ENCODE data around the gene EML4.

Gene EML4

GRCh38 chr2:42261518-42262195 lies 92.5 kb downstream of the EML4 start:
- DNase-seq (ENCODE audit: low read depth), result no peak

- no peak for DNase-seq (ENCODE audit: low read depth)
These were observed 97.1 kb downstream of the EML4 start for GRCh38 chr2:42266236-42266635.

DNA sequence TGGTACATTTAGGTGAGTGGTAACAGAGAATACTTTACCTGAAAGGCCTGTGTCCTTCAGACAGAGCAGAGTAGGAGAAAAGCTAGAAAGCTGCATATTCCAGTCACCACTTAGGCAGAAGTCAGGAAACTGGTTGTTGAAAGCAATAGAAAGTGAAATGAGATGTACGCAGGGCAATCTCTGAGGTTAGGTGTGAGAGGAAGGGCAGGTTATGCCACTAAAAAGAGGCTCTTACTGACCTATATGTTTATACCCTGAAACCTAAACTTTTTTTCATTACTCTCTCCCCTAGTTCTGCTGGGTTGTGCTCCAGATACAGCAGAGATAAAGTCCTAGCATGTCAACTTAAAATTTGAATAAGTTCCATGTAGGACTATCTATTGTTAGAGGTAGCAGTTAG lies 98.4 kb downstream of the EML4 start:
- no peak for DNase-seq (ENCODE audit: low read depth)

GRCh38 chr2:42268528-42269151 lies 99.5 kb downstream of the EML4 start:
- DNase-seq (ENCODE audit: low read depth), result no peak

- no peak for DNase-seq (ENCODE audit: low read depth)
These were observed 101.6 kb downstream of the EML4 start for GRCh38 chr2:42270757-42271156.

GRCh38 chr2:42271246-42271645 lies 102.1 kb downstream of the EML4 start:
- peak; percentile 48 for DNase-seq (ENCODE audit: low read depth)

DNA sequence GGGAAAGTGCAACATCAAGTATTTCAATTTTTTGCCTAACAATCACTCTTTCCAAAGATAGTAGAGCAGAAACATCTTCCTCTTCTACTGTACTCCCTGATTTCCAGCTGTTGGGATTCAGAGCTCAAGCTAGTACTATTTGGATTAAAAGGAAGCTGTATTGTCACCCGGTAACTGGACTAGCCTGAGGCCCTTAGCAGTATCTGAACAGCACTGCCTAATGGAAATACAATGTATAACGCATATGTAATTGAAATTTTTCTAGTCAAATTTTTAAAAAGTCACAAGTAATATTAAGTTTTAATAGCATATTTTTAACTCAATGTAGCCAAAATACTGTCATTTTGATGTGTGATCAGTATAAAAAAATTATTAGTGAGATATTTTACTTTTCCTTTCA lies 105.7 kb downstream of the EML4 start:
- no peak for DNase-seq (ENCODE audit: low read depth)

GRCh38 chr2:42281416-42282081 lies 112.4 kb downstream of the EML4 start:
- no peak for DNase-seq (ENCODE audit: low read depth)

DNA sequence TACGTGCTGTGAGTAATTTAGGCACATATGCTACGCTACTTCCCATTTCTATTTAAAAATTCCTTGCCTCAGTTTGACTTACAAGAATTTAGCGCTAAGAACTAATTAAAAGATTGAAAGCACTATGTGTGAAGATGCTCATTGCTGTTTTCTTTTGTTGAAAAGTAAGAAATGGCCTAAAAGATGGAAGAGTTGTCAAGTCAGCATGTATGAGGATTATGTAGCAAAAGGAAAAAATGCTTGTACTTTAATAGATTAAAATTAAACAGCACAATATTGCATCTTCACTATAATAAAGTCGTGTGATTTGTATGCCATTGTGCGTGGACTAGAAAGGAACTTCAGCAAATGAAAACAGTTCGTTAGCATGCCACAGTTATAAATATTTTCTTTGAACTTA lies 114.9 kb downstream of the EML4 start:
- DNase-seq (ENCODE audit: low read depth), result no peak

DNA sequence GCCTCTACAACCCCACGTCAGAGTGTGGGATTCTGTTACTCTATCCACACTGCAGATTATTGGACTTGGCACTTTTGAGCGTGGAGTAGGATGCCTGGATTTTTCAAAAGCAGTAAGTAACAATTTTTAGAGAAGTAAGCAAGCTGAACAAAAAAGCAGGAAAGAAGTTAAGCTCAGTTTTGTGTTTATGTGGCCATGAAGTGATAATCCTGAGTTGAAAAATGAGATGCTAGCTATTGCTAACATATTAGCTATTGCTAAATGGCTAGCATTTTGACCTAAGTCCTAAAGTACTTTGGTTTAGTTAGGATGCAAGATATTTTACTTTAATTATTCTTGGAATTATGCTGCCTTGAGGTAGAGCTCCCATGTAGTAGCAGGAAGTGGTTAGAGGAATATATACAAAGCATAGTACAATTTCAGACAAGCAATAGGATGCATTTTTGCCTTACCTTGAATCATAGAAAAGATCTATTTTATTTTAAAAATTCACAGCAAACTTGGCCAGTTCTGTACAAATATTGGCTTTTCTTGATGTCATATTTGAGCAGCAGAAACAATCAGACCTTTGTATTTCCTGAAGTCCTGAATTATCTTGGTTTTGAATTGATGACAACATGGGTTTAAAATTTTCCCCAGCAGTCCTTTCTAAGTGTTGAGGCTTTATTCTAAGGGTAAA lies 117.3 kb downstream of the EML4 start:
- DNase-seq (ENCODE audit: low read depth), result no peak

DNA sequence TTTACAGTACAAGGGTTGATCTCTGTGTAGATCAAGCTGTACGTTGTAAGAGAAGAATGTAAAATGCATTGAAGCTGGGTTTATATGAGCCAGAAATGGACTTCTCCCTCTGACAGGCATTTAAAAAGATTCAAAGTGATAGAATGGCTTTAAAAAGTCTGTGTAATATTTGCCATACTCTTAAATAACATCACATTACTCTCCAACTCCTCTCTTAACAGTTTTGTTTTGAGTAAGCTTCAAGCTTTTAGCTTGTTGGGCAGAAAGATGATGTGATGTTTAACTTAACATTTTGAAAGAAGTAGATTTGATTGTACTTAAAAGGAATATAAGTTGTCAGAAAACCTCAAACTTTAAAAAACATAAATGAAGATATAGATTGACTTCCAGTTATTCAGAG lies 119.7 kb downstream of the EML4 start:
- DNase-seq (ENCODE audit: low read depth), result no peak

GRCh38 chr2:42289222-42289621 lies 120.1 kb downstream of the EML4 start:
- no peak for DNase-seq (ENCODE audit: low read depth)

GRCh38 chr2:42290005-42290404 lies 120.9 kb downstream of the EML4 start:
- no peak for DNase-seq (ENCODE audit: low read depth)

DNA sequence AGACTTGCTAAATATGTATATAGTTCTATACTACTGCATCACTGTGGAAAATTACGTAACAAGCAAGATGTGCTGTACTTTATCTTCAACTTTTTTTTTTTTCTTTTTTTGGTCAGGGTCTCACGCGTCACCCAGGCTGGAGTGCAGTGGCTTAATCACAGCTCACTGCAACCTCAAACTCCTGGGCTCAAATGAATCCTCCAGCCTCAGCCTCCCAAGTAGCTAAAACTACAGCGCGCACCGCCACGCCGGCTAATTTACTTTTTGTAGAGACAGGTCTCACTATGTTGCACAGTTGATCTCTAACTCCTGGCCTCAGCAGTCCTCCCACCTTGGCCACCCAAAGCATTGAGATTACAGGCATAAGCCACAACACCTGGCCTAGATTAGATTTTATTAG lies 123.9 kb downstream of the EML4 start:
- DNase-seq (ENCODE audit: low read depth), result no peak

DNA sequence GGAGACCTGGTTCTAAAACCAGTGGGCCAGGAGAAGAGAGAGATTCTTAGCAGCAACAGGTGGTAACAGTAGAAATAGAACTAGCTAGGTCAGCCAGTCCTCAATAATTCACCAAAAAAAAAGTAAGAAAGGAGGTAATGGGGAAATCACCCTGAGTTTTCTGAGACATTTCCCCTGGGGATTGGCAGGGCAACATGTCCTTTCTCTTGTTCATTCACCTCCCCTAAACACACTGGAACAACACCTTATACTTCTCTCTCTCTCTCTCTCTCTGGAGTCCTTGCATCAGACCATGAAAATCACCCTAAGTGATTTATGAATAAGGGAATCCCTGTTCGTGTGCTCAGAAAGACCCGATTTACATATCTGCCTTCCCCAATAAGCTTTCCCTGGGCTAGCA lies 127.1 kb downstream of the EML4 start:
- no peak for DNase-seq (ENCODE audit: low read depth)

GRCh38 chr2:42297322-42297936 lies 128.3 kb downstream of the EML4 start:
- DNase-seq (ENCODE audit: low read depth), result no peak

- peak; percentile 36 for DNase-seq (ENCODE audit: low read depth)
These were observed 129.0 kb downstream of the EML4 start for GRCh38 chr2:42298132-42298531.

GRCh38 chr2:42298996-42299754 lies 130.0 kb downstream of the EML4 start:
- peak; percentile 54 for DNase-seq (ENCODE audit: low read depth)

DNA sequence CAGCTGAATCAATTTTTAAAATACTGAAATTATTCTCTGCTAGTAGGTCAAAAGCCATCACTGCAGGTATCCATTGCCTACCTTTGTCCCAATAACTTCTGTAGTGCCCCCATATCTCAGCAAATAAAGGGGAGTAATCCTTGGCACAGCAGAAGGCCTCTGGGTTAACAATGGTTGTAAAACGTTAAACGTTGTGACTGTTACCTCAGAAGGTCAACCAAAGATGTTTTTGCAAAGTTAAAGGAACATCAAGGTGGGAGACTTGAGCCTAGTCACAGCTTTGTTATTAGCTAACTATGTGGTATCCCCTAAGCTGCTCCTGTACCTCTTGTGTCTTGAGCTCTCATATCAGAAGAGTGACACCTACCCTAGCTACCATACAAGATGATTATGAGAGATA lies 131.4 kb downstream of the EML4 start:
- DNase-seq (ENCODE audit: low read depth), result no peak

DNA sequence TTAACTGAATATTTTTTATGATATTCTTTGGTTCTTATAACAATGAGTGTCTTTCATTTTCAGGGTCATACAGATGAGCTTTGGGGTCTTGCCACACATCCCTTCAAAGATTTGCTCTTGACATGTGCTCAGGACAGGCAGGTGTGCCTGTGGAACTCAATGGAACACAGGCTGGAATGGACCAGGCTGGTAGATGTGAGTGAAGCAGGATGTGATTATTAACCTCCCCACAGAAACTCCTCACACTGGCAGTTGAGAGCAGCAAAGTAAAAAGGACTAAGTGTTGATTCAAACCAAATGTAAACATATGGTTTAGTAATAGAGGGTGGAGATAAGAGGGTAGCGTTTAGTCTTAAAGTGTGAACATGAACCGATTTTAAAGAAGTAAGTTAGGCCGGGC lies 134.1 kb downstream of the EML4 start:
- DNase-seq (ENCODE audit: low read depth), result no peak

DNA sequence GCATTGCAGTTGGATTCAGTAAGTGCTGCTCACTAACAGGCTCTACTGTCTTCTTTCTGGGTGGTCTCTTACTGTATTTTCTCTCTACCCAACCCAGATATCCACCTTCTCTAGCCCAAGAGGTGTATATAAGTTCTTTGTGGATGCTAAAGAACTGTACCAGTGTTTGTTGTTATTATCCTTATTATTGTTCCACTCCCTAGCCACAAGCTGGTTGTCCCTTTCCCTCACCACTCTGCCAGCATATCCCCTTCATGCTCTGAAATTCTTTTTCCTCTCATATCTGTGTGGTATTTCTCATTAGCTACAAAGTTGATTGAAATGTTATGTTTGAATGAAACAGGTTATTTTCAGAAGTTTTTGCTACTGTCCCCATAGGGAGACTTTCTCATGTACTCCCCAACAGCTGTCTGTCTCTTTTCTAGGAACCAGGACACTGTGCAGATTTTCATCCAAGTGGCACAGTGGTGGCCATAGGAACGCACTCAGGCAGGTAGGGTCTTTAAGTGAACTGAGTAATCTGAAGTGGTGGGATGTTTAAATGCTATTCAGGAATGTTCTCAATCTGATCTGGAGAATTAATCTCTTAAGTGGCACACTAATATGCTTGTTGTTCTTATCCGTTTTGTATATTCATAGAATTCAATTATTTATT lies 135.0 kb downstream of the EML4 start:
- no peak for DNase-seq (ENCODE audit: low read depth)
